SK-N-MC (cell line): Measurements from ENCODE around the gene RSF1.

ENCODE experiments used
- EZH2 ChIP-seq: fragments of 200-600 bp; sonication (generic); IDR thresholded peaks from one replicate; pipeline ENCODE4 v1.6.1; 2017; ENCODE audit warnings: antibody characterized with exemption
- POLR2AphosphoS5 ChIP-seq: IDR thresholded peaks from 2 replicates; pipeline ENCODE4 v1.6.1; 2012; ENCODE audit warnings: mild to moderate bottlenecking, low read depth, low read length, borderline replicate concordance

DNA sequence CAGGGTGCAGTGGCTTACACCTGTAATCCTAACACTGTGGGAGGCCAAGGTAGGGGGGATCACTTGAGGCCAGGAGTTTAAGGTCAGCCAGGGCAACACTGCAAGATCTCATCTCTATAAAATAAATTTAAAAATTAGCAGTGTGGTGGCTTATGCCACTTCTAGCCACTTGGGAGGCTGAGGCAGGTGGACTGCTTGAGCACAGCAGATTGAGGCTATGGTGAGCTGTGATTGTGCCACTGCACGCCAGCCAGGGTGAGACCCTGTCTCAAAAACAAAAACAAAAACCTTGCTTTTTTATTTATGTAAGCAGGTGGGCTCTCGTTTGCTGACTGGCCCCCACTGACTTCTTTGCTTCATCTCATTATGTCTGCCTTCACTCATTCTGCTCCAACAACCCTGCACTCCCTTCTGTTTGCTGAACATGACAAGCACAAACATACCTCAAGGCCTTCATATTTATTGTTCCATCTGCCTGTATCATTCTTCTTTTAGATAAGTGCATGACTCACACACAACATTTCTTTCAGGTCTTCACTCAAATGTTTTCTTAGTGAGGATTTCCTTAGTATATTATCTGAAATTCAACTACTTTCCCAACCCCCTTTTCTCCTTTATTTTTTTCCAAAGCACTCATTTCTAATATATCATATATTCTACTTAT, 150.5 kb downstream of the RSF1 start:
- no peak for TF ChIP-seq EZH2
- TF ChIP-seq POLR2AphosphoS5: no peak
